ENCODE results near the gene STX10.

Gene STX10

GRCh38 chr19:13118424-13119193, 31.6 kb downstream of the STX10 start:
- DNase-seq: no peak

- DNase-seq: peak; percentile 72
Observed at GRCh38 chr19:13117772-13118423, 32.3 kb downstream of the STX10 start, which contains the start of gene NACC1. Gene NACC1 (plus strand): TSS chr19:13118264. CDS start chr19:13135208, 16,944 bp downstream.

GRCh38 chr19:13117176-13117771, 32.9 kb downstream of the STX10 start:
- no peak for DNase-seq

GRCh38 chr19:13116282-13117175, 33.6 kb downstream of the STX10 start, which contains the start of gene TRMT1:
Gene TRMT1 (minus strand): TSS chr19:13116740. CDS start chr19:13116399, 341 bp downstream.
- DNase-seq: peak; percentile 89

- DNase-seq: no peak
Observed at GRCh38 chr19:13115936-13116281, 34.3 kb downstream of the STX10 start.

GRCh38 chr19:13112555-13112954, 37.6 kb downstream of the STX10 start:
- DNase-seq: no peak

GRCh38 chr19:13110099-13110610, 40.0 kb downstream of the STX10 start:
- no peak for DNase-seq

- DNase-seq: no peak
Observed at GRCh38 chr19:13109361-13110098, 40.6 kb downstream of the STX10 start.

- DNase-seq: no peak
Observed at GRCh38 chr19:13104848-13105711, 45.1 kb downstream of the STX10 start.

GRCh38 chr19:13104360-13104847, 45.8 kb downstream of the STX10 start:
- DNase-seq: no peak

- DNase-seq: no peak
Observed at GRCh38 chr19:13103581-13104359, 46.4 kb downstream of the STX10 start.

GRCh38 chr19:13102666-13103580, 47.3 kb downstream of the STX10 start, which contains the start of gene LYL1:
Gene LYL1 (minus strand): TSS chr19:13102858. CDS start chr19:13101171, 1,687 bp downstream.
- DNase-seq: no peak

- no peak for DNase-seq
Observed at GRCh38 chr19:13102416-13102665, 47.8 kb downstream of the STX10 start.

GRCh38 chr19:13101590-13102415, 48.4 kb downstream of the STX10 start:
- no peak for DNase-seq

- no peak for DNase-seq
Observed at GRCh38 chr19:13100841-13101589, 49.2 kb downstream of the STX10 start.

- DNase-seq: no peak
Observed at GRCh38 chr19:13100031-13100588, 50.1 kb downstream of the STX10 start.
